Hepatocyte (in vitro differentiated cells): ENCODE data around the gene BST2.

Source experiments
- EZH2 ChIP-seq: fragments of 200-600 bp; sonication (generic); IDR thresholded peaks from 2 replicates; pipeline ENCODE4 v1.6.1; 2016; ENCODE audit warnings: antibody characterized with exemption, mild to moderate bottlenecking, borderline replicate concordance
- EZH2phosphoT487 ChIP-seq: fragments of 200-600 bp; sonication (generic); IDR thresholded peaks from one replicate; pipeline ENCODE4 v1.6.1; 2018; ENCODE audit warnings: antibody characterized with exemption, mild to moderate bottlenecking, low read depth, moderate library complexity; ENCODE audit not compliant: unreplicated experiment, severe bottlenecking
- TF ChIP-seq, protein P1 (sequence below): fragments of 200-600 bp; sonication (generic); IDR thresholded peaks from 2 replicates; pipeline ENCODE4 v1.5.1; 2016; ENCODE audit warnings: antibody characterized with exemption, mild to moderate bottlenecking; ENCODE audit not compliant: poor library complexity

DNA sequence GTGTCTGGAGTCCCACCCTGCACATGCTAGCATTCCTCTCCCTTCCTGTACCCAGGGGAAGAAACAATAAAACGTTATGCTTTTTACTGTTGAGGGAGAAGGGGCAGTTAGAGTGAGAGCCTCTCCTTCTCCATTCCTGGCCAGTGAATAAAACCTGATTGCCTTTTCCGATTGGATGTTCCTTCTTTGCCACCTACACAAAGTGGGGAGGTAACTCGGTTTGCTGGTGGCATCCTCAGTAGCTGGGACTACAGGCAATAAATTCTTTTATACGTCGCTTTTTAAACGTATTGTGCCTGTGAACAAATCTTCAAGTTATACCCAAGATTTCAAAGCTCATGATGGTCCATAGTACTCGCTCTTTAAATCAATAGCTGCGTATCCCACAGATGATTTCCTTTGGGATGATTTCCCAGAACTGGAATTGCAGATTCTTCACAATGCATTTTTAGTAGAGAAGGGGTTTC, 13.8 kb upstream of the BST2 start:
- TF ChIP-seq, protein P1, sequence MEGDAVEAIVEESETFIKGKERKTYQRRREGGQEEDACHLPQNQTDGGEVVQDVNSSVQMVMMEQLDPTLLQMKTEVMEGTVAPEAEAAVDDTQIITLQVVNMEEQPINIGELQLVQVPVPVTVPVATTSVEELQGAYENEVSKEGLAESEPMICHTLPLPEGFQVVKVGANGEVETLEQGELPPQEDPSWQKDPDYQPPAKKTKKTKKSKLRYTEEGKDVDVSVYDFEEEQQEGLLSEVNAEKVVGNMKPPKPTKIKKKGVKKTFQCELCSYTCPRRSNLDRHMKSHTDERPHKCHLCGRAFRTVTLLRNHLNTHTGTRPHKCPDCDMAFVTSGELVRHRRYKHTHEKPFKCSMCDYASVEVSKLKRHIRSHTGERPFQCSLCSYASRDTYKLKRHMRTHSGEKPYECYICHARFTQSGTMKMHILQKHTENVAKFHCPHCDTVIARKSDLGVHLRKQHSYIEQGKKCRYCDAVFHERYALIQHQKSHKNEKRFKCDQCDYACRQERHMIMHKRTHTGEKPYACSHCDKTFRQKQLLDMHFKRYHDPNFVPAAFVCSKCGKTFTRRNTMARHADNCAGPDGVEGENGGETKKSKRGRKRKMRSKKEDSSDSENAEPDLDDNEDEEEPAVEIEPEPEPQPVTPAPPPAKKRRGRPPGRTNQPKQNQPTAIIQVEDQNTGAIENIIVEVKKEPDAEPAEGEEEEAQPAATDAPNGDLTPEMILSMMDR, result no peak
- TF ChIP-seq EZH2phosphoT487 (no peak), EZH2 (no peak)
